ENCODE data around the gene LGALS9C.
"Not testable (repeated sequence)": the region's sequence is repeated elsewhere in the genome, so short reads cannot be mapped to it uniquely, and the experiment has no call there.

Gene LGALS9C

DNA sequence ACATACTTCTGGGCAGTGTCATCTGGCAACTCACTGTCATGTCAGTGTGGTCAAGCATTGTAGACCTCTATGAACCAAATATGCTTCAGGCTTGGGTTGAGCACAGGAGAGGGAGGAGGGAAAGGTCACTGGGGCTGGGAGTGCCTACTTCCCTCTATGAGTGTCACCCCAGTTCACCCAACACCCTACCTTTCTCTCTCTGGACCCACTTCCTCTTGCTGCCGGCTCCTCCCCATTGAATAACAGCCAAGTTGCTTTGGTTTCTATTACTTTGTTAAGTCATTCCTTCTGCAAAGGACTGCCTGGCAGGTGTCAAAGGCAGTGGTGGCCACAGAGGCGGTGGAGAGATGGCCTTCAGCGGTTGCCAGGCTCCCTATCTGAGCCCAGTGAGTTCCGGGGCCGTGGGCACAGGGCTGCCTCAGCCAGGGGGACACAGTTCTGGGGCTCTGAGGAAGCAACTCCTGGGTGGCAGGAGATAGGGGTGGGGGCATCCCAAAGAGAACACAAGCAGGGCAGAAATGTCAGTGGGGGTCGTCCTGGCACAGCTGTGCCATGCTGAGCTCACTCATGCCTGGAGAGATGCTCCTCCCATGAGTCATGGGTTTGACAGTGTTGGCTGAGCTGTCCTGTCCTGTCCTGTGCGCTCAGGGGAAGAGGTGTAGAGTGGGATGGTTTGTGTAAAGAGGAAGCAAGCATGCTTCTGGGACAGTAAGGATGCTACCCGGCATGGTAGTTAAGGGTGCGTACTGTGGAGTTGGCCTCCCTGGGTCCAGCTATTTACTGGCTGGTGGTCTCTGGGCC lies at the start of gene LGALS9C:
TSS of gene LGALS9C (plus strand) at position 282 of the 801 bp plus-strand sequence. CDS start at position 348, 66 bp downstream.
- DNase-seq (ENCODE audit: low read depth in 3 of 3) = not testable (repeated sequence)

GRCh38 chr17:18432206-18432605 lies 44.4 kb upstream of the LGALS9C start:
- not testable (repeated sequence) for DNase-seq (ENCODE audit: low read depth in 3 of 3)

GRCh38 chr17:18439465-18439870 lies 37.1 kb upstream of the LGALS9C start:
- not testable (repeated sequence) for DNase-seq (ENCODE audit: low read depth in 3 of 3)

GRCh38 chr17:18442093-18442492 lies 34.5 kb upstream of the LGALS9C start:
- DNase-seq (ENCODE audit: low read depth in 3 of 3) = peak in 2 of 3 experiments; percentile 7 to 20

- DNase-seq (ENCODE audit: low read depth in 3 of 3) = not testable (repeated sequence)
These were observed 34.1 kb upstream of the LGALS9C start for GRCh38 chr17:18442532-18442931.

GRCh38 chr17:18447476-18448205 lies 28.9 kb upstream of the LGALS9C start:
- DNase-seq (ENCODE audit: low read depth in 3 of 3) = not testable (repeated sequence)

GRCh38 chr17:18448311-18448710 lies 28.3 kb upstream of the LGALS9C start:
- DNase-seq (ENCODE audit: low read depth in 3 of 3) = not testable (repeated sequence)

DNA sequence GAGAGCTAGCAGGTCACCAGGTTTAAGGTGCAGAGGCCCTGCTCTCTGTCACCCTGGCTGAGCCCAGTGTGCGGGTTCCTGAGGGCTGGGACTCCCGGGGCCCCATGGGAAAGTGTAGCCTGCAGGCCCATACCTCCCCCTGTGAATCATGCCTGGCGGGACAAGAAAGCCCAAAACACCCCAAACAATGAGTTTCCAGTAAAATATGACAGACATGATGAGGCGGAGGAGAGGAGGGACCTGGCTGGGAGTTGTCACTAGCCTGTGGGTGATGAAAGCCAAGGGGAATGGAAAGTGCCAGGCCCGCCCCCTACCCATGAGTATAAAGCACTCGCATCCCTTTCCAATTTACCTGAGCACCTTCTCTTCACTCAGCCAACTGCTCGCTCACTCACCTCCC lies 26.8 kb upstream of the LGALS9C start:
- DNase-seq (ENCODE audit: low read depth in 3 of 3) = not testable (repeated sequence)

GRCh38 chr17:18450998-18451397 lies 25.6 kb upstream of the LGALS9C start:
- not testable (repeated sequence) for DNase-seq (ENCODE audit: low read depth in 3 of 3)

GRCh38 chr17:18451969-18452368 lies 24.6 kb upstream of the LGALS9C start:
- not testable (repeated sequence) for DNase-seq (ENCODE audit: low read depth in 3 of 3)

DNA sequence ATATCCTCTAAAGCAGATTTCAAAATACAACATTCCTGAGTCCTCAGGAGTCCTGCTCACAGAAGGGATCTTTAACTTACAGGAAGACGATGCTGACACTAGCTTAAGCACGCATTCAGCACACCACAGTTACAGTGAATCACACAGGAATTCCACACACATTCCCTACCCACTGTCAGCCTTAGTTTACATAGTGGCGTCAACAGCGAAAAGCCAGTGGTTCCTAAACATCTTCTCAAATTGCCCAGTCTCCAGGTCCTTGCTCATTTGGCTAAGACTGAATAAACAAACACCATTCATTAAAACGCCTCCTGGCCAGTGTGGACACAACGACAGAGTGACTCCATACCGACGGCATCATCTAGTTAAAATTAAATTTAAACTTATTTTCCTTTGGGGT lies 17.6 kb upstream of the LGALS9C start:
- DNase-seq (ENCODE audit: low read depth in 3 of 3) = not testable (repeated sequence)

DNA sequence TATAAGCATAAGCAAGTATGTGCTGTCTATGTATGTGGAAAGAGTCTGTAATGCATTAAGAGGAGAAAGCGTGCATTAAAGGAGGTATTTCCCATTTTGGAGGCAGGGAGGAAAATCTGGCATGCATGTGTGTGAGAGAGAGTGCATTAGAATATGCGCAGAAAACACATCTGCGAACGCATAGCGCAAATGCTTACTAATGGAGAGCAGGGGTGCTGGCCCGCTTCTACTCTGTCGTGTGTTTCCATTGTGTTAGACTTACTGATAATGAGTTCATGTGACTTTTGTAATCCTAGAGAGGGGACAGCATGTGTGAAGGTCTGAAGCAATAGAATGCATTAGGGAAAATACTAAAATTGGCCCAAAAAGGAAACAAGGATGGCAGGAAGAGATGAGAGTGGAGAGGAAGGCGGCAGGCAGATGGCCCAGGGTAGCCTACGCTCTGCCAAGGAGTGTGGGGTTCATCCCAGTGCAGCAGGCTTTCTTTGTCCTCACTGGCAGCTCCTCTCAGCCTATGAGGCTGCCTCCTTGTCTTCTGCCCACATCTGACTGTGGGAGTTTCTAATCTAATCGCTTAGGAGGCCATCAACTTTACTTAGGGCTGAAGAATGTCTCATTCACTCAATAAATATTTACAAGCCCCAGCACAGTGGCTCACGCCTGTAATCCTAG lies 12.6 kb upstream of the LGALS9C start:
- not testable (repeated sequence) for DNase-seq (ENCODE audit: low read depth in 3 of 3)

GRCh38 chr17:18466250-18466983 lies 10.2 kb upstream of the LGALS9C start:
- not testable (repeated sequence) for DNase-seq (ENCODE audit: low read depth in 3 of 3)

- DNase-seq (ENCODE audit: low read depth in 3 of 3) = not testable (repeated sequence)
These were observed 9.6 kb upstream of the LGALS9C start for GRCh38 chr17:18467001-18467400.

GRCh38 chr17:18468472-18469171 lies 8.0 kb upstream of the LGALS9C start:
- not testable (repeated sequence) for DNase-seq (ENCODE audit: low read depth in 3 of 3)

DNA sequence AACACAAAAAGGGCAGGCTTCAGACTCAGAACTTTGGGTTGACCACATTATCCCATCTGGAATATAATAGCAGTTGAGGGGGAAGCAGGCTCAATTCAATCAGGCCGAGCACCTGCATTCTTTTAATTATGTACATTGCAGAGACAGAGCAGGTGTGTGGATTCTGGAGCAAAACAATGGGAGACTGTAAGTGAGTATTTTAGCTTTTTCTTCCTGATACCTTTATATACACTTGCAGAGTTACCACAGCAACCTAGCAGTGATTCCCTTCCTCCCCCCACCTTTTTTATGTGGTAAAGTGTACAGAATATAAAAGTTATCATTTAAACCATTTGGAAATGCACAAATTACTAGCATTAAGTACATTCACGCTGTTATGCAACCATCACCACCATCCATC lies 6.8 kb upstream of the LGALS9C start:
- not testable (repeated sequence) for DNase-seq (ENCODE audit: low read depth in 3 of 3)

DNA sequence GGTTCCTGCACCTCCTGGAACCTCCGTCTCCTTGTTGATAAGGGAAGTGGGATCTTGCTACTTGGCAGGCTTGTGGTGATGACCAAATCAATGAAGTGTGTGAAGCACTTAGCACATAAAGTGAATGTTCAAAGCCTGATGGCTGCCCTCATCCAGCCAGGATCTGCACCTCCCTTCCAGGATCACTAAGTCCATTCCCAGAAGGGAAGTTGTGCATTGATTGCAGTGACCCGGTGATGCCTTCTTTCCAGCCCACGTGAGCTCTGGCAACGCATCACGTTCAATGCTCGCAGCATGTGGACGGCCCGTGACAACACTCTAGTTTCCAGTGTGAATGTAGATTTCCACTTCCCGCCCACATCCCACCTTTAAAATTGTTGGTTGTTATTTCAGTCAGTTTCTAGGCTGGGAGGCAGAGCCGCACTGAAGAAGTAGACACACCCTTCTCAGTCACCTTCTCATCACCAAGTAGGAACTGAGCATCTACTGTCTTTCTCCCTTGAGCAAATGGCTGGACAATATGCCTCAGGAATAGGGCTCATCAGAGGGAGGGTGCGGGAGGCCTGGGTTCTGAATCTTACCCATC lies 6.2 kb upstream of the LGALS9C start:
- DNase-seq (ENCODE audit: low read depth in 3 of 3) = not testable (repeated sequence)

GRCh38 chr17:18473967-18474366 lies 2.6 kb upstream of the LGALS9C start:
- not testable (repeated sequence) for DNase-seq (ENCODE audit: low read depth in 3 of 3)

- not testable (repeated sequence) for DNase-seq (ENCODE audit: low read depth in 3 of 3)
These were observed 1.8 kb upstream of the LGALS9C start for GRCh38 chr17:18474754-18475153.

DNA sequence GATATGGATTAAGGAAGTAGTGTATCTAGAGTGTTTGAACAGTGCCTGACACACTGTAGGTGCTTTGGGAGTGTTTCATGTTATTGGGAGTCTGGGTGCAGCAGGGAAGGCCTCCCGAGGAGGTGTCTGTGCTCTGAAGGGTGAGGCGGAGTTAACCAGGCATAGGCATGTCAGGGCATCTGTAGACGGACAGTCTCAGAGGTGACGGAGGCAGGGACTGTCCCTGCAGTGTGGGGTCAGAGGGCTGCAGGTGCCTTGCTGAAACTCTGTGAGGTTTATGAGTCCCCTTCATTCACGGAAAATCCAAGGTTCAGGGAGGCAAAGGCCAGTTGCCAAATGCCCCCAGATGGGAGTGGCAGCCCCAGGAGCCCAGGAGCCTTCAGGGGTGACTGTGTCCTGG lies 778 bp downstream of the LGALS9C start:
- DNase-seq (ENCODE audit: low read depth in 3 of 3) = not testable (repeated sequence)

Data from stimulated activated CD4-positive, alpha-beta T cell treated with anti-CD3 and anti-CD28 coated beads, TNF-alpha, amount 100 ng/mL, for 4 hours (primary cell).